CMK (cell line): ENCODE results near the gene S100A4.

Experiments
- DNase-seq: peaks from one replicate; pipeline ENCODE4 v3.0.0-alpha.2; 2010; ENCODE audit warnings: low read depth

The S100A4 gene

GRCh38 chr1:153507926-153508583 is 37.6 kb downstream of the S100A4 start:
- no peak for DNase-seq

DNA sequence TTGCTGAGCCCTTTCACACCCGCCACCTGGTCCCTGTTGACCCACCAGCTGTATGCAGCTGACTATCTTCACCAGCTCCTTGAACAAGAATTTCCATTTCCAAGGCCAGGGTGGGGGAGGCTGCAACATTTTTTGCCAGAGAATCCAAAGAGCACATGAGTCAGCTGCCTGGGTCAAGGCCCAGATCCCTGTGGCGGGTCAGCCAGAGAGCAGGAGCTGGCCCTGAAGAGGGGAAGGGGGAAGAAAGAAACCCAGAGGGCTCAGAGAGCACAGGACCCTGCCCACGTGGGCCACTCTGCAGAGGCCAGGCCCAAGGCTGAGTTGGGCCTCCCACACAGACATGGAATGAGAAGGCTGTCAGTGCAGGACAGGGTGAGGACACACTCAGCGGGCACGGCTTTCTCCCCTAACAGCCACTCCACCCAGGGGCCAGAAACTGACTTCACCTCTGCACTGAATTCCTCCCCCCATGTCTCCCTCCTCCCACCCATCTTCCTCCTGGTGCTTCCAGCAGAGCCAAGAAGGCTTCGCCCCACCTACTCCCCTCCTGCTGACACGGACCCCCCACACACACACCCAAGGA is 38.7 kb downstream of the S100A4 start:
- no peak for DNase-seq

DNA sequence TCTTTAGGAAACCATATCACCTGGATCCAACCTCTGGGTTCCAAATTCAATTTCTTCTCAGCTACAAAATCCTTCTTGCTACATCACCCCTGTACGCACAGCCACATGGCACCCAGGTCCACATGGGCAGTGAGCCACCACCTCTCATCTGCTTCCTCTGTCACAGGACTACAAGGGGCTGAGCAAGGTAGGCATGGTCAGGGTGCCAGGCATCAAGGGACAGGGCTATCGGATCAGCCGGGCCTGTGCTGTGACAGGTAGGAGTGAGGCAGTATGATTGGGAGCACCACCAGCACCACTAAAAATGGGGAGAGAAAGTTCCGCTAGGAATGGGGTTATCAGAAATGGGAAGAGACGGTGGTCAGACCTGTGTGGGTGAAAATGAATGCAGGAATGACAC is 39.2 kb downstream of the S100A4 start:
- no peak for DNase-seq

DNA sequence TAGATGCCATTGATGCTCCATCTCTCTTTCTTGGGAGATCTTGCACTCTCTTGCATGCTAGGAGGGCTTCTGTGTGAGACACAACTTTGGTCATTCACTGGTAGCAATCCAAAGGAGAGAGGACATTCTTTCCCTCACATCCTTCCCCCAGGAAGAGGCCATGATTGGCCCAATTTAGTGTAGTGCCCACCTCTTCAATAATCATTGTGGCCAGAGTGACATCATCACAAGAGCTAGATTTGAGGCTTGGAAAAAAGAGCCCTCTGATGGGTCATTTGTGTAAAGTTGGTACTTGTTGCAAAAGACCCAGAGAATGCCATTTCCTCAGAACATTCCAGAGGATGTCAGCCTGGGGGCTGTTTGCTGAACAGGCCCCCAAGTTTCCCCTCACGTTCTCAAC is 40.0 kb downstream of the S100A4 start:
- DNase-seq: no peak

- no peak for DNase-seq
Measured at GRCh38 chr1:153503766-153504165, 41.8 kb downstream of the S100A4 start.

- no peak for DNase-seq
Measured at GRCh38 chr1:153498746-153499145, 46.9 kb downstream of the S100A4 start.

- no peak for DNase-seq
Measured at GRCh38 chr1:153495536-153495935, 50.1 kb downstream of the S100A4 start.

GRCh38 chr1:153494976-153495535 is 50.5 kb downstream of the S100A4 start:
- peak; percentile 49 for DNase-seq
